GM18870 (cell line): ENCODE data around the gene DSN1.
A peak's percentile ranks its signal among the peaks of the same experiment; 100 is the strongest.

Source experiments
- ATAC-seq: cut with Tn5 transposase; IDR thresholded peaks from one replicate; pipeline ENCODE4 v1.9.1; 2021; ENCODE audit warnings: moderate library complexity; ENCODE audit not compliant: unreplicated experiment

Gene DSN1

DNA sequence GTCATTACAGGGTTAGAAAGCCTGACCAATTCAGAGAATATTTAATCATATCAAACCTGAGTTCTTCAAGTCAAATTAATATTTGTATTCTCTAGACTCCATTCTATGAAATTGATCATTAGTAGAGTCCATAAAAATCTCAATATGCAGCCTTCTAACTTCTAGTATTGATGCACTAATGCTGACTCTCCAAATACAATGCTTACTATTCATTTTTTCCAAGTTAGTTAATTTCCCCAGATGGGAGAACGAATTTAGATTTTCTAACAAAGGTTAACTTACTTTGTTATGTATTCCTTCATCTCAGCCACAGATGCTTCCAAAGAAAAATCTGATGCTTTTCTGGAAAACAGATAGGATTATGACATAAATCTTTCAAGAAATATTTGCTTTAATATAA is 15.3 kb downstream of the DSN1 start:
- no peak for ATAC-seq

DNA sequence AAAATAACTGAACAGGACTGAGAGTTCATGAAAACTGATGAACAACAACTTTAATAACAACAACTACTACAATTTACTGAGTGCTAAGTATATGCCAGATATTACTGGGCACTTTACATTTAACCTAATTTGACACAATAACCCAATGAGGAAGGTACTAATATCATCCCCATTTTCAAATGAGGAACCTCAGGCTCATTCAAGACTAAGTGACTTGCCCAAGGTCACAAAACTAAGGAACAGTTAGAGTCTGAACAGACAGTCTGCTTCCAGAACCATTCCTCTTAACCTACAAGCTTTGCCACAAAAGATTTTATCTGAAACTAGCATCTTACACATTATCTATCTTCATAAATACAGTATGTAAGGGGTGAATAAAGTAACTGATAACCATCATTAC is 17.1 kb downstream of the DSN1 start:
- no peak for ATAC-seq

DNA sequence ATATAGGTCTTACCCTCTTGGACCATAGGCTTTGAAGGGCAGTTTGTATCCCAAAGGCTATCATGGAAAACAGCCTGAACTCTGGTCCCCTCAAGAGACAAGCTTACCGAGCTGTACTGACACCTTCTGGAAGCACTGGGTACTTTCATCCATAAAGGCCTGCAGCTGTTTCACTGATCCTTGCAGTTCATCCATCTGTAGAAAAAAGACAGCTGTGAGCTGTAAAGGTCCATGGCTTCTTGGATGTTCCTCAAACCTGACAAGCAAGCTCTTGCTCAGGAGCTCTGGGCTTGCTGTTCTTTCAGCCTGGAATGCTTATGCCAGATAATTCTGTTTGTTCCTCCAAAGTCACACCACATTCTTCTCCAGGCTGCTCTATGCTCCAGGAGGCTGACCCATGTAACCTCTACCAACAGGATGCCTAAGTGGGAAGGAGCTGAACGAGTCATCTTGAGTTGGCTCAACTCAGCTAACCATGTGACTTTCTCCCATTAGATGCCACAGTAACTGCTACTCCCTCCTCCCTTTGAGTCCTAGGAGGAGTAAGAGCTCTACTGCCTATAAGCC is 18.8 kb downstream of the DSN1 start:
- no peak for ATAC-seq

DNA sequence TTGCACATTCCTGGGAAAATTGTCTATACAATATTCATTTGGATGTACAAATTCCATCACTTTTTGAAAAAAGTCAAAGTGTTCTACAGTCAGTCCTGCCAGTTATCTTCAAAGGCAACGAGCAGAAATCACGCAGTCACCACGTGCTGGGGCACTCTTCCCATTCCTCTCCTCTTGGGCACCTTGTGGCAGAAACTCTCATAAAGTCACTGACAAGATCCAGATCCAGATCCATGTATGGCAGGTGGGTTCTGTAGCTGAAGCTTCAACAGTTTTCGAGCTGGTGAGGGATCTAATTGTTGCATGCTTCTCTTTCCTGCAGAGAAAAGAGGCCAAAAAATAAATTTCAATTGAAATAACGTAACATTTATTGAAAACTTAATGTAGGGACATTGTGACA is 21.0 kb downstream of the DSN1 start:
- no peak for ATAC-seq

DNA sequence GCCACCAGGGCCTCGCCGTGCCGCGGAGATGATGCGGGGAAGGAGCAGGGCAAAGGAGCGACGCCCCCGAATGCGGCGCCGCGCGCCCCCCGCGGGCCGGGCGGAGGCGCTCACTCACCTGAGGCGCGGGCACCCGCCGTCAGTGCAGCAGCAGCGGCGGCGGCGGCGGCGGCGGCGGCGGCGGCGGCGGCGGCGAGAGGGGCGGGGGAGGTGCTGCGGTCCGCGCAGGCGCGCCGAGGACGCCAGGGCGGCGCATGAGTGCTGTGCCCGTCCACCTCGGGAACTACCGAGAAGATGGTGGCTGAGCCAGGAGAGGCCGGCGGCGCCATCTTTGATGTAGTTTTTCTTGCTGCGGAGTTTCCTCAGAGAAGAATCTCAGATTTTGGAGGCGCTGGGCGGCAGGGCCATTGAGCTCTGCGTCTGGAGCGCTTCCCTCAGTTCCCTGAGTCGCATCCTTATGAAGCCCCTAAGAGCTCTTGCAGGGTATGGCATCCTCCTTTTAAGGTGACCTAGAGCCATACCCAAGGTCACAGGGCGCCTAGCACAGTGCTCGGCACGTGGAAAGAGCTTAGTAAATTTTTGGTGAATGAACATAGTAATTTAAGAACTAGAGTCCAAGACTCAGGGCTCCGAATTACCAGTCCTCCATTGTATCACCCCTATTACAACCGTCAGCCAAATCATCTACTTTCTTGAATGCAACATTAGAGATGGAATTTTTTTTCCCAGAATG is 27.5 kb downstream of the DSN1 start, which contains the start of gene NDRG3:
Gene NDRG3 (minus strand): TSS at position 164 of the 733 bp plus-strand sequence. CDS start 24,355 bp downstream, outside the sequence.
- ATAC-seq: peak; percentile 85

DNA sequence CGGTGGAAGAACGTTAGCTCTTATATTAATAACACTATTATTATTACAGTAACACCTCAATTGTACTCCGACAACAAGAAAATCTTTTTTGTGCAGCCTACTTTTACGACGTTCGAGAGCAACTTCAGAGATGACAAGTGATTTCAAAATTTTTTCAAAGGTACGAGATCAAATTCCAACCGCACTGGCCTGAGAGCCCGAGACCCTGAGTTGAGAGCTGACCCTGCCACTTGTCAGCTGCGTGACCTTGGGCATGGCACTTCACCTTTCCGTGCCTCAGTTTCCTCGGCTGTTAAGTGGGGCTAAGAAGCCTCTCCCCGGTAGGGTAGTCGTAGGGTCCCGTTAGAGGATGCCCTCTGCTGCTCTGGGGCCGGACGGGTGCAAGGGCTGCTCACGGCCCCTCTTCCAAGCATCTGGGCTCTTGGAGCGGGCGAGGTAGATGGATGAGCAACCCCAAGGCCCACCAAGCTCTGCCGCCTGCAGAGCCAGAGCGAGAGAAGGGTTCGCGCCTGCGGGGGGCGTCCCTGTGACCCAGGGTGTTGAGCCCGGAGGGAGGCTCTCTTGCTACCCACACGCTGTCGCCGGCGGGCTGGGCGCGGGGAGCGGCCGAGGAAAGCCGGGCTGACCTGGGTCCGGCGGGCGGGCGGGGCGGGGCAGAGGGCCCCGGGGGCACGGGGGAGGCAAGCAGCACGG is 28.2 kb downstream of the DSN1 start:
- ATAC-seq: peak; percentile 13

DNA sequence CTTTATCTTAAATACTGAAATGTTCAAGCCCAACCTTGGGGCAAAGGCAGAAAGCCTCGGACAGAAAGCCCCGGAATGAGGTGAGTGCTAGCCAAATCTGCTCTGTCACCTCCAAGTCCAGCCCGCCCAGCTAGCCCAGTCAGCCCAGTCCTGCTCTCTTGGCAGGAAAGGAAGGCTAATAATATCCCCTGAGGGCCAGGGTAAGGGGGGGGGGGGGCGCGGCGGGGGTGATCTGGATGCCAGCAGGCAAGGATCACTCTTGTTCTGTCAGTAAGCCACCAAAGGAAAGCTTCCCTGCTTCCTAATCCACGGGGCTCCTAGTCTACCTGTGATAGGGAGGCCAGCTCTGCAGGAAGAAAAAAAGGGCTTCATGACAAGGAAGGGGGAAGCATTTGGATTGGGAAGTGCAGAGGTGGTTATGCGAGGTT is 28.8 kb downstream of the DSN1 start:
- no peak for ATAC-seq

DNA sequence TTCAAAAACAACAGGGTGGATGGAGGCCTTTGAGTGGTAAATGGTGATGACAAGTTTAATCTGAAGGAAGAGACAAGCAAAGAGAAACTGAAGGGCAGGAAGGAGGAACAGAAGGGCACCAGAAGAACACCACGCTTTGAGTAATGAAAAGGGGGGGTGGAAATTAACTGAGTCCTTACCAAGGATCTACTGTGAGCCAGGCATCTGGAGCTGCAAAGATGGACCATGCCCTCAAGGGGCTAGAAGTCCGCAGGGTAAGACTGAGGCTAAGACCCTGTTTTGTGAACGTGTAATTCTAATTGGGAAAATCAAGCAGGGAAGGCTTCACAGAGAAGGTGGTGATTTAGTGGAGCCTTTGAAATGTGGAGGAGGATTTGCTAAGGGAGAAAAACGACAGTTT is 29.3 kb downstream of the DSN1 start:
- ATAC-seq: no peak

DNA sequence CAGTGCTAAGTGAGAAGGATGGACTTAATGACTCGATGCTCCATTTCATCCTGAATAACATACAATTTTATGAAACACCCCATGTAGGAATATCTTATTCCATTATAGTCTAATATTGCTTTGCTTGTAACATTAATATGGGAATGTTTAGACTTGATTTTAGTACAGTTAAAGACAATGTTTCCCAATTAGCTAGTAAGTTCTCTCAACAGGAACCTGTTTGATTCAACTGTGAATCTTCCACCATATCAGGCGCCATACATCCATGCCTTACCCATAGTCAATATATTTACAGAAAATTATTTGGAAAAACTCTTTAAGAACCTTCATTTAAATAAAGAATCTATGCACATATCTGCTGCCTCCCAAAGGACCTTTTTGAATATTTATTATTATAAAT is 31.0 kb downstream of the DSN1 start:
- no peak for ATAC-seq

DNA sequence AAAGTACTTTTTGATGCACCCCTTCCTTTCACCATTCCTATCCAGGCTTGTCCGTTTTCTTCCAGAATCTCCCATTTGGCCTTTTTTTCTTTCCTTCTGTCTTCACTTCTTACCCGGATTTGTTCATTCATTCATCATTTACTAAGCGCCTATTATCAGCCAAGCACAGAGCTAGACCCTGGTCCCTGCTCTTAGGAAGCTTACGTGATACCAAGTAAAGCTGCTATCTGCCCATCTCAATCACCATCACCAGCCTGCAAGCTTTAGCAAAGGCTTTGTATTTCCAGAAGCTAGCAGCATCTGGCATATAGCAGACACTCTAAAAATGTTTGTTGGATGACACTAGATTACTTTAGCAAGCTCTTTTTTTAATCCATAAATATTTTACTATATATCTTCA is 32.5 kb downstream of the DSN1 start:
- no peak for ATAC-seq

DNA sequence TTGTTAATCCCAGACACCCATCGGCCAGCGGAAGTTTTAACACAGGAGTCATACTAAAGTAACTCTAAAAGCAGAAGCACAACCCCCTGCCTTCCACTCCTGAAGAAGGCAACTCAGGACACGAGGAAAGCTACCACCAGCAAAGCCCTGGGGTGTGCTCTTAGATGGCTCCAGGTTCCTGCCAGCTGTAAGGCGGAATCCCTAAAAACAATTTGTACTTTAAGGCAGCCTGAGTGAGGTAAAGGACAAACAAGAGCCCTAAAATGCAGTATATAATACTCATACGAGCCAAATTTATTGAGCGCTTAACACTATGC is 36.4 kb downstream of the DSN1 start:
- no peak for ATAC-seq

DNA sequence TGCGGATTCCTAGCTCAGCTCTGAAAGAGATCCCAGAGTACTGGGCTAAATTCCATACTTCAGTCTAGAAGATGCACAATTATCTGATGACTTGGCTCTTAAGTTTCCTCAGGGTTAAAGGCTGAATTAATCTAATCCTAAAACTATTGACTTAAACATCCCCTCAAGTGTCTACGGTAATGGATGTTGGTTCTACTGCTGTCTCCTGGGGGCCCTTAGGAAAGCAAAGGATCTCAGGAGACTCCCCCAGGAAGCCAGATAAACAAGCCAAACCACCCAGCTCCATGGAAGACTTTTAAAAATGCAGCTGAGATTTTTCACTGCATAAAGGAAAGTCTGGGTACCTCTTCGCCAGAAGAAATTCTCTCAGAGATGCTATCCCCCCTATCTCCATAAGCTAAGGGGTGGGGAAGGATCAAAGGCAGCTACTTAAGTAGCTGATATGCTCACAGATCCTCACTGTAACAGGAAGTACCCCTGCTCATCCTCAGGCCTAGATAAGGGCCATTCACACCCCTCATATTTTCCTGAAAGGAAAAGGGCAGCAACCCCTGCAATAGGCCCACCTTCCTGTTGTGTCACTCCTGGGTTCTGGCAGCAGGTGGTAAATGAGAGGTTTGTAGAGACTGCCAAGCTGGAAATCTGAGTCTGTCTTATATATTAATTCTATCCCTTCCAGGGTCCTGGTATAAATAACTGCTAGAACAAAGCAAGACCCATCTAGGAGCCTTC is 36.9 kb downstream of the DSN1 start:
- no peak for ATAC-seq

DNA sequence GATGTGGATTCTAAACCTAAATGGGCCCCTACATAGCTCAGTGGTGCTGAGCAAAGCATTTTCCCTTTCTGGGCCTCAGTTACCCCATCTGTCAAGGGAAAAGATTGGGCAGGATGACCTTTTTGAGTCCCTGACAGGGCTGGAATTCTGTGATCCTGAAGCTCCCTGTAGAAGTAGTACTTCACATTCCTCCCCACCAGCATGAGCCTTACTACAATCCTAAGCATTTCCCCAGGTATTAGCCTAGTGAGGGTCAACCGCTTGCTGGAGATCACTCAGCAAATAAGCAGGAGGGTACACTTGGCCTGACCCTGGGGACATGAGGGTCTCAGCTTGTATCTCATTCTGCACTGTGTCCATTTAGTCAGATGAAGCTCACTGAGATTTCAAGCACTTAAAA is 41.1 kb downstream of the DSN1 start:
- no peak for ATAC-seq

DNA sequence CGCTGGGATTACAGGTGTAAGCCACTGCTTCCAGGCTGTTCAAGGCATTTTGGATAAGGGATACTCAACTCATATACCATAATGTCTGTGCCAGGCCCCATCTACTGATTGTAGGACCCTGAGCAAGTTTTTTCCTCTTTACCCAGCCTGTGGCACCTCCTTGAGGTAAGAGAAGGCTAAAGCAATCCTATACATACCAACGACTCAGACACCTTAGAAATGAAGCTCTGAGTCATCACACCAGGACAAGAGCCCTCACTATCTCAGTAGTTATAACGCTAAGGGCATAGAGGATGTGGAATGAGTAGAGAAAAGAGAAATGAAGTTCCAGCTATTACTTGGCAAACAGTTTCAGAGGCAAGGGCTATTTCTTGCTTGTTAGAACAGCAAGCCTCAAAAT is 44.6 kb downstream of the DSN1 start:
- no peak for ATAC-seq

DNA sequence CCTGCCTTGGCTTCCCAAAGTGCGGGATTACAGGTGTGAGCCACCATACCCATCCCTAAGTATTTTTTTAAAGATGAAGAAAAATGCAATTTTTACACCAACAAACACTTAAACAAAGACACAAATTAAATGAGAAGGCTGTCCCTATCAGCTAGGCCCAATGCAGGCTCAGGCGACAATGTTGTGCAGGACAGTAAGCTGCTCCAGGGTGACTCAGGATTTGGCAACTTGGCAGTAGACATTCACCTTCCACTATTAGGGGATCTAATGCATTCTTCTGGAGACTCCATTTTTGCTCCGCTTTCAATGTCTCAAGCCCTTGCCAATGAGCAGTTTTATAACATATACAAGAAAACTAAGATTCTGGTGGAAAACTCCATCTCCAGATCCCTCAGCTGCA is 47.4 kb downstream of the DSN1 start:
- no peak for ATAC-seq

DNA sequence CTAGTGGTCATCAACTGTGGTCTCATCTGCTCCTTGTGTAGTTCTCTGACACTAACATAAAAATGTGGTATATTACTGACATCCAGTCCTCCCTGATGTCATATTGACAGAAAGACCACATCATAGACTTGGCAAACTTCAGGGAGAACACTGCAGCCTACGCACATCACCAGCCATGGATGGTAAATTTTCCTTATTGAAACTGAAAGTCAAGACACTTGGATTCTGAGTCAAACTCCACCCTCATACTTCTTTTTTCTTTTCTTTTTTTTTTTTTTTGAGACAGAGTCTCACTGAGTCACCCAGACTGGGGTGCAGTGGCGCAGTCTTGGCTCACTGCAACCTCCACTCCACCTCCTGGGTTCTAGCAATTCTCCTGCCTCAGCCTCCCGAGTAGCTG is 53.1 kb downstream of the DSN1 start:
- no peak for ATAC-seq

DNA sequence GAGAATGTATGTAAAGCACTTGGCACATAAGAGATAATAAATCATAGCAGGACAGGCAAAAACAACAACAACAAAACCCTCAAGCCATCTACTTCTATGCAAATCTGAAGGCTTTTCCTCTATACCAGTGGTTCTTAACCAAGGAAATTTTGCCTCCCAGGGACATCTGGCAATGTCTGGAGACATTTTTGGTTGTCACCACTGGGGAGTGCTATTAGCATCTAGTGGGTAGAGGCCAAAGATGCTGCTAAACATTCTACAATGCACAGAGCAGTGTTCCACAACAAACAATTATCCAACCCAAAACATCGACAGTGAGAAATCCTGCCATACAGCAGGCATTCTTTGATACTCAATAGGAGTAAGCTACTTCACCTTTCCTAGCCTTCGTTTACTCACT is 55.9 kb downstream of the DSN1 start:
- ATAC-seq: no peak

DNA sequence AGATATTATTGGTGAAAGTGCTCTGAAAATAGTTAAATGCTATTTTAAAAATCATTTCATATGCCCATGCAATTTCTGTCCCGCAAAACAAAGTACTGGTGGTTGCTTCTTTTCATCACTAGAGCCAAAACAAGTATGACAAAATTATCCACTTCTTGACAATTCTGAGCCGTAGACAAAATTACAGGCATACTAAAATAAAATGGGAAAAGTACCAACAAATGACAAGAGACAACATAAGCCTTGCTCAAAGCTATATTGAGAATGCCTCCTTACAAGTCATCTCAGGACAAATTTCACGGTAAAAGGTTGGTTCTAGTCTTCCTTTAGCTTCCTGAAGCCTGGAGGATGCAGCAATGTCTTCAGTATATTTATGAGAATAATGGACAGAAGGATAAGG is 56.5 kb downstream of the DSN1 start:
- ATAC-seq: no peak

DNA sequence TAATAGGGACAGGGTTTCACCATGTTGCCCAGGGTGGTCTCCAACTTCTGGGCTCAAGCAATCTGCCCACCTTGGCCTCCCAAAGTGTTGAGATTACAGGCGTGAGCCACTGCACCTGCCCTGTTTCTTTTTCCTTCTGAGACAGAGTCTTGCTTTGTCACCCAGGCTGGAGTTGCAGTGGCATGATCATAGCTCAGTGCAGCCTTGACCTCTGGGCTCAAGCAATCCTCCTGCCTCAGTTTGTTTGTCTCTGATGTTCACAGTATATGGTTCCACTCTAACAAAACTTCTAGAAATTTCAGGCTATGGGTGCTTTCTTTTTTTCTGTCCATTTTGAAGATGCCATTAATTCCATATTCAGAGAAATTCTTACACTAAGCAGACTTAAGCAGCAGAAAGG is 60.8 kb downstream of the DSN1 start:
- ATAC-seq: no peak

DNA sequence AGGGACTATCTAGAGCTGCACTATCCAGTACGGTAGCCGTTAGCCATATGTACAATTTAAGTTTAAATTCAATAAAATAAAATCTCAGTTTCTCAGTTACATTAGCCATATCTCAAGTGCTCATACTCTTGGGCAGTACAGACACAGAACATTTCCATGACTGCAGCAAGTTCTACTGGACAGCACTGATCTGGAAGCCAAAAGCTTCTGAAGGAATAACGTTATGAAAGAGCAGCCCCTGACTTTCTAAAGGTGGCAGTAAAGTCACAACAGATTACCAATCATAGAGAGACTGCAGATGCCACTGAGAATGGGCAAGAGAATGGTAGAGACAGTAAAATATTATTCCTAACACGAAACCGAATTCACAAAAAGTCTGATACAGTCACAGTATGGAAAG is 64.4 kb downstream of the DSN1 start:
- ATAC-seq: no peak

DNA sequence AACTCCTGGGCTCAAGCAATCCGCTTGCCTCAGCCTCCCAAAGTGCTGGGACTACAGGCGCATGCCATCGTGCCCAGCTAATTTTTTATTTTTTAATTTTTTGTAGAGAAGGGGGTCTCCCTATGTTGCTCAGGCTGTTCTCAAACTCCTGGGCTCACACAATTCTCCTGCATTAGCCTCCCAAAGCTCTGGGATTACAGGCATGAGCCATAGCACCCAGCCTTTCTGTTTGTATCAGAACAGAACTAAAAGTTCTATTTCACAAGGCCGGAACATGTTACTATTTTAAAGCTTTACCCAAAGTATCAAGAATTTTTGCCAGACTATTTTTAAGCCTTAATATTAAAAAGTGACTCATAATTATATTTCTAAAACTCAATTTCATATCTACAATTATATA is 70.0 kb downstream of the DSN1 start:
- no peak for ATAC-seq
